ENCODE data around the gene SRRM3.
"Not testable (repeated sequence)": the region's sequence is repeated elsewhere in the genome, so short reads cannot be mapped to it uniquely, and the experiment has no call there.

Gene SRRM3

DNA sequence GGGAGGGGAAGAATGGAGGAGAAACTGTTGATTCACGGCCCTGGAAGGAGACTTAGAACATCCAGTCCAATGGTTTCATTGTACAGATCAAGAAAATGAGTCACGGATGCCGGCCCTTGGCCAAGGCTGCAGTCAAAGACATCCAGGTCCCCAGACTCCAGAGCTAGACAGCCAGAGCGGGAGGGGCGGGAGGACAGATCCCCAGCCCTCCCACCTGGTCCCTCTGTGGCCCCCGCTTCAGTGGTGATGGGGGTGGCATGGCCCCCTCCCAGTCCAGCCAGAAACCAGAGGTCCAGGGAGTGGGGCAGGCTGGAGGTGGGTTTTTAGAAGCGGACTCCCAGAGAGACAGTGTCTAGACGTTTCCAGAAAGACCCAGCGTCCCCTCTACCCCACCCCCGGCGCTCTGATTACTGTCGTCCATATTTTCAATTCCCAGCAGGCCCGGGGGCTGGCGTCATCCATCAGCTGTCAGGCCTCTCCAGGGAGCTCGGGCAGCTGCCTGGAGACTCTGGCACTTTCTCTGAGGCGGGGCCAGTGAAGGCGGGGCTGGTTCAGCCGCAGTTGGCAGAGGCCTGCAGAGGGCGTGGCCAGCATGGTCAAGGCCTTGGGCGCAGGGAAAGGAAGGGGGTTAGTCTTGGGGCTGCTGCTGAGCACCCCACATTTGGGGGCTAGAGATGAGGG lies 92.8 kb downstream of the SRRM3 start:
- no peak for DNase-seq

DNA sequence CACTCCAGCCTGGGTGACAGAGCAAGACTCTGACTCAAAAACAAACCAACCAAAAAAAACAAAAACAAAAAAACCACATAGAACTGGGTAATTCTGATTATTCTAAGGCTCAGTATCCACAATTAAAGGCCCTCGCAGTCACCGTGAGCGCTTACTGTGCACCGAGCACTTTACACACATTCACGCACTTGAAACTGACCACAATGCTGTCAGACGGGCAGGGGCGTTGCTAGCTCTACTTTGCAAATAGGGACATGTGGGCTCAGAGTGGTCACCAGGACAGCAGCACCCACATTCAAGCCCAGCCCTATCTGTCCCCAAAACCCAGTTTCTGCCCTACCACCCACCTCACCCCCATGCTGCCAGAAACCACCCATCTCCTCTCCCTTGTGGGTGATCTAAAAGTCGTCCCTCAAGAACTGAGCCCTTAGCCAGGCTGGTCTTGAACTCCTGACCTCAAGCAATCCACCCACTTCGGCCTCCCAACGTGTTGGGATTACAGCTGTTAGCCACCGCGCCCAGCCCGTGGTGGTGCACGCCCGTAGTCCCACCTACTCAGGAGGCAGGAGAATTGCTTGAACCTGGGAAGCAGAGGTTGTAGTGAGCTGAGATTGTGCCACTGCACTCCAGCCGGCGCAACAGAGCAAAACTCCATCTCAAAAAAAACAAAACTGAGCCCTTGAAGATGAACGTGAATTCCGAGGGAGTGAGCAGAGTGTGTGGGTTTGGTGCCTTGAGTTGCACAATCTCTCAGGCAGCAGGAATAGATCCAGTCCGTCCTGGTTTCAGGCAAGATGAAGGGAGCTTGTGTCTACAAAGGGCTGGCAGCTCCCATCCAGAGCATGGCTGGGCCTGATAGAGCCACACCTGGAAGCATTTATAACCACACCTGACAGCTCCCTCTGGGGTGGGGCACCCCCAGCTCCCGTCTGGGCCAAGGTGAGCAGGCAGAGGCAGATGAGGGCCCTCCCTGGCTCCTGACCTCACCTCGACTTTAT lies 95.3 kb downstream of the SRRM3 start:
- DNase-seq = no peak

DNA sequence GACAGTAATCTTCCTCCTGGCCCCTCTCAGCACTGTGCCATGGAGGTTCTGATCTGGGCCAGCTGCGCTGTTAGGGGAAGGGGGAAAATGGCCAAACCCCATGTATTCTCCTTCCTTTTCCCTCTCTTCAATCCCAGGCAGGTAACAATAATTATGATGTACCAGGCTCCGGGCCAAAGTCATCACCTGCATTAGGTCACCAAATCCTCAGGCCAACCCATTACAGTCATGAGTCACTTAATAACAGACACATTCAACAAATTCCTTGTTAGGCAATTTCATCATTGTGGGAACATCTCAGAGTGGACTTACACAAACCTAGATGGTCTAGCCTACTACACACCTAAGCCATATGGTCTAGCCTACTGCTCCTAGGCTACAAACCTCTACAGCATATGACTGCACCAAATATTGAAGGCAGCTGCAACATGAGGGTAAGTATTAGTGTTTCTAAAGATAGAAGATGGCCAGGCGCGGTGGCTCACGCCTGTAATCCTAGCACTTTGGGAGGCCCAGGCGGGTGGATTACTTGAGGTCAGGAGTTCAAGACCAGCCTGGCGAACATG lies 98.6 kb downstream of the SRRM3 start:
- no peak for DNase-seq

DNA sequence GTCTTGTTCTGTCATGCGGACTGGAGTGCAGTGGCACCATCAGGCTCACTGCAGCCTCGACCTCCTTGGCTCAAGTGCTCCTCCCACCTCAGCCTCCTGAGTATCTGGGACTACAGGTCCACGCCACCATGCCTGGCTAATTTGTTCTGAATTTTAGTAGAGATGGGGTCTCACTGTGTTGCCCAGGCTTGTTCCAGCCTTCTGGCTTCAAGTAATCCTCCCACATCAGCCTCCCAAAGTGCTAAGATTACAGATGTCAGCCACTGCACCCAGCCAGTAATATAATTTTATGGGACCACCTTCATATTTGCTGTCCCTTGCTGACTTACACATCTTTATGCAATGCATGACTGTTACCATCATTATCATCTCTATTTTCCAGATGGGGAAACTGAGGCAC lies 99.3 kb downstream of the SRRM3 start:
- no peak for DNase-seq

DNA sequence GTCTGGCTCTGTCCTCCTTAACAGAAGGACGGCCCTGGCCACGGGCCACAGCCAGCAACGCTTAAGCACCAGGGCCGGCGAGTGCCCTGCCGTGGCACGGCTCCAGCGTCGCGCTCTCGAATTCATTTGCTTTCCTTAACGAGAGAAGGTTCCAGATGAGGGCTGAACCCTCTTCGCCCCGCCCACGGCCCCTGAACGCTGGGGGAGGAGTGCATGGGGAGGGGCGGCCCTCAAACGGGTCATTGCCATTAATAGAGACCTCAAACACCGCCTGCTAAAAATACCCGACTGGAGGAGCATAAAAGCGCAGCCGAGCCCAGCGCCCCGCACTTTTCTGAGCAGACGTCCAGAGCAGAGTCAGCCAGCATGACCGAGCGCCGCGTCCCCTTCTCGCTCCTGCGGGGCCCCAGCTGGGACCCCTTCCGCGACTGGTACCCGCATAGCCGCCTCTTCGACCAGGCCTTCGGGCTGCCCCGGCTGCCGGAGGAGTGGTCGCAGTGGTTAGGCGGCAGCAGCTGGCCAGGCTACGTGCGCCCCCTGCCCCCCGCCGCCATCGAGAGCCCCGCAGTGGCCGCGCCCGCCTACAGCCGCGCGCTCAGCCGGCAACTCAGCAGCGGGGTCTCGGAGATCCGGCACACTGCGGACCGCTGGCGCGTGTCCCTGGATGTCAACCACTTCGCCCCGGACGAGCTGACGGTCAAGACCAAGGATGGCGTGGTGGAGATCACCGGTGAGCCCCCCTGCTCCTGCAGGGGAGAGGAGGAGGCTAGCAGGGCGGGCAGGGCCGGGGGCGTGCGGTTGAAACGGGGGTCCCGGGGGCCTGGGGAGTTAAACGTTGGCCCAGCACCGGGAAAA lies 100.9 kb downstream of the SRRM3 start, which contains the start of gene HSPB1:
HSPB1 (plus strand) TSS at position 327 of the 855 bp plus-strand sequence; CDS start at position 367, 40 bp downstream.
- peak; percentile 54 for DNase-seq

DNA sequence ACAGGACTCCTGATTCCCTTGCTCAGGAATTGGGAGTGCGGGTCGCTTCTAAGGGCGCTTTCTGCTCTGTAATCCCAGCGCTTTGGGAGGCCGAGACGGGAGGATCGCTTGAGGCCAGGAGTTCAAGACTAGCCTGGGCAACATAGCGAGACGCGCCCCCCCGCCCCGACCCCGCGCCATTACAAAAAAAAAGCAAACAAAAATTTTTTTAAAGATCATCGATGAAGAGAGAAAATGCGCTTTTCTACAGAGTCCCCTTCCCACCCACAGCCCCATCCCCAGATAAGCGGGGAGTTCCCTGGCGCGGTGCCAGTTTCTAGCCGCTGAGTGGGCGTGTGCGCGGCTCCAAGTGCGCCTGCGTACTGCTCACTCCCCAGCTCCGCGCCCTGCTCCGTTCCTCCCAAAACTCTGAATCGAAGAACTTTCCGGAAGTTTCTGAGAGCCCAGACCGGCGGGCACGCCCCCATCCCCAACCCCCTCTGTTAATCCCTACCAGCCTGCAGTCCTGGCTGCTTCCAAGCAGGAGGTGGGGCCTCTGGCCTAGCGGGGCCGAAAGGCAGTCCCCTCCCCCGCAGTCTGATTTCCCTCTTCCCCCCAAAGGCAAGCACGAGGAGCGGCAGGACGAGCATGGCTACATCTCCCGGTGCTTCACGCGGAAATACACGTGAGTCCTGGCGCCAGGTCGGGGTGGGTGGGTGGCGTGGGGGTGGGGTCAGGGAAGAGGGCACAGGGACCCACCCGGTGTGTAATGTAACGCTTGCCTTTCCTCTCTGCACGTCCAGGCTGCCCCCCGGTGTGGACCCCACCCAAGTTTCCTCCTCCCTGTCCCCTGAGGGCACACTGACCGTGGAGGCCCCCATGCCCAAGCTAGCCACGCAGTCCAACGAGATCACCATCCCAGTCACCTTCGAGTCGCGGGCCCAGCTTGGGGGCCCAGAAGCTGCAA lies 101.8 kb downstream of the SRRM3 start:
- DNase-seq = peak; percentile 67

DNA sequence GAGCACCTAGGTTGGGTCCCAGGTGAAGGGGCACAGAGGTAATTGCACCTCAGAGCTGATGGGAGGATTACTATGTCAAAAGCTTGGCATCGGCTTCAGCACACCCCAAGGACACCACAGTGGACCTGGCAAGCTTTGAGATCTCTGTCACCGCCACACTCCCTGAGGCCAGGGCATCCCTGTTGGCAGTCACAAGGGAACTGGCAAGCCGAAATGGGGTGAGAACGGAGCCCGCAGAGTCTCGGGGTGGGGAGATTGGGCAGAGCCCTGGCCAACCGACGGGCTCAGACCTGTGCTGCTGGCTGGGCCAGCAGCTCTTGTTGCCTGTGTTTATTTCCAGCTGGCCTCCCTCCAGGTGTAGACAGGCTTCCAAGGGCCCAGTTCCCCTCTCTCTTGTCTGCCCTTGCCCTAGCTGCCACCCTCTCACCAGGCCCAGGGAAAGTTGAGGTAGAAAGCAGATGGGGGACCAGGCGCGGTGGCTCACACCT lies 103.2 kb downstream of the SRRM3 start:
- DNase-seq = no peak

DNA sequence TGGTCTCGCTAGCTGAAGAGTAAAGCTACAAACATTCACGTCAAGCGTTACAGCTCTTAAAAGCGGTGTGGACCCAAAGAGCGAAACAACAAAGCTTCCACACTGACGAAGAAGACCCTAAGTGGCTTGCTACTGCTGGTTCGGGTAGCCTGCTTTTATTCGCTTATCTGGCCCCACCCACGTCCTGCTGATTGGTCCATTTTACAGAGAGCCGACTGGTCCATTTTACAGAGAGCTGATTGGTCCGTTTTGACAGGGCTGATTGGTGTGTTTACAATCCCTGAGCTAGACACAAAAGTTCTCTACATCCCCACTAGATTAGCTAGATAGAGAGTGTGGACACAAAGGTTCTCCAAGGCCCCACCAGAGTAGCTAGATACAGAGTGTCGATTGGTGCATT lies 107.2 kb downstream of the SRRM3 start:
- not testable (repeated sequence) for DNase-seq

DNA sequence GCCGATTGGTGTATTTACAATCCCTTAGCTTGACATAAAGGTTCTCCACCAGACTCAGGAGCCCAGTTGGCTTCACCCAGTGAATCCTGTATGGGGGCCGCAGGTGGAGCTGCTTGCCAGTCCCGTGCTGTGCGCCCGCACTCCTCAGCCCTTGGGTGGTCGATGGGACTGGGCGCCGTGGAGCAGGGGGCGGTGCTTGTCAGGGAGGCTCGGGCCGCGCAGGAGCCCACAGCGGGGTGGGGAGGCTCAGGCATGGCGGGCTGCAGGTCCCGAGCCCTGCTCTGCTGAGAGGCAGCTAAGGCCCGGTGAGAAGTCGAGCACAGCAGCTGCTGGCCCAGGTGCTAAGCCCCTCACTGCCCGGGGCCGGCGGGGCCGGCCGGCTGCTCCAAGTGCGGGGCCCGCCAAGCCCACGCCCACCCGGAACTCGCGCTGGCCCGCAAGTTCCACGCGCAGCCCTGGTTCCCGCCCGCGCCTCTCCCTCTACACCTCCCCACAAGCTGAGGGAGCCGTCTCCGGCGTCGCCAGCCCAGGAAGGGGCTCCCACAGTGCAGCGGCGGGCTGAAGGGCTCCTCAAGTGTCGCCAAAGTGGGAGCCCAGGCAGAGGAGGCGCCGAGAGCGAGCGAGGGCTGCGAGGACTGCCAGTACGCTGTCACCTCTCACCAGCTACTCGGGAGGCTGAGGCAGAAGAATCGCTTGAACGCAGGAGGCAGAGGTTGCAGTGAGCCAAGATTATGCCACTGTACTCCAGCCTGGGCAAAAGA lies 107.8 kb downstream of the SRRM3 start:
- not testable (repeated sequence) for DNase-seq

DNA sequence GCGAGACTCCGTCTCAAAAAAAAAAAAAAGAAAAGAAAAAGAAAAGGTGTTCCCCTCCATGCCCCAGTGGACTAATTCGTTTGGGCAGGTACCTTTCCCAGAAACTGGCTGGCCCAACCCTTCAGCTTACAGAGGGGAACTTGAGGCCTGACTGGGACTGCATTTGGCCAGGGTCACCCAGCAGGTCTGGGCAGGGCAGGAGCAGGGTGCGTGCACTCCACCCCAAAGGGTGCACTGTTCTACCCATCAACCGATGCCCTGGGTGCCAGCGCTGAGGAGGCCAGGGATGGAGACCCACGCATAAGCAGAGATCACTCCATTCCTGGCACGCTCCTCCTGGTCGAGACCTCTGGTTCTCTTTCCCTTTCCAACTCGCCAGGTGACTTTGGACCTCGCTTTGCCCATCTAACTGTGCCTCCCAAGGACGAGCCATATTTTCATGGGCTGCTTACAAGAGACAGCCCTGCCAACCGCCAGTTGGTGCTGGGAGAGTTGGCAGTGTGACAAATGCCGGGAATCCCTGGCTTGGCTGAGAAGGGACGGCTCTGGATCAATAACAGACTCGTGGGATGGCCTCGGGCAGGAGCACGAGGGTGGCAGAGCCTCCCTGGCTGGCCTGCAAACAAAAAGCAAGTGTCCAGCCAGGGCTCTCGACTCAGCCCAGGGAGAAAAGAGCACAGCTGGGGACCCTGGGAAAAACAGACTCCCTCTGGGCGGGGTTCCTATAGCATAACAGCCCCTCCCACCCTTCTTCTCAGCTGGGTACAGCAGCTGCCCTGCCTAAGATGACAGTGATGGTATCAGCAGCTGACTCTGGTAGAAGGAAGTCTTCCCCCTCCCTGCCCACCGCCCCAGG lies 108.6 kb downstream of the SRRM3 start:
- DNase-seq = no peak

DNA sequence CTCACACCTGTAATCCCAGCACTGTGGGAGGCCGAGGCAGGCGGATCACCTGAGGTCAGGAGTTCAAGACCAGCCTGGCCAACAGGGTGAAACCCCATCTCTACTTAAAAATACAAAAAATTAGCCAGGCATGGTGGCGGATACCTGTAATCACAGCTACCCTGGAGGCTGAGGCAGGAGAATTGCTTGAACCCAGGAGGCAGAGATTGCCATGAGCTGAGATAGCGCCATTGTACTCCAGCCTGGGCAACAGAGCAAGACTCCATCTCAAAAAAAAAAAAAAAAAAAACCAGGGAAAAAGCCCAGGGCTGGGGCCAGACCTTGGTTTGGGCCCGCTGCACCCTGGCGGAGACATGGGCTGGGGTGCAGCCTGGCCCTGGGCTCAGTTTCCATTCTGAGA lies 110.1 kb downstream of the SRRM3 start:
- DNase-seq = not testable (repeated sequence)

DNA sequence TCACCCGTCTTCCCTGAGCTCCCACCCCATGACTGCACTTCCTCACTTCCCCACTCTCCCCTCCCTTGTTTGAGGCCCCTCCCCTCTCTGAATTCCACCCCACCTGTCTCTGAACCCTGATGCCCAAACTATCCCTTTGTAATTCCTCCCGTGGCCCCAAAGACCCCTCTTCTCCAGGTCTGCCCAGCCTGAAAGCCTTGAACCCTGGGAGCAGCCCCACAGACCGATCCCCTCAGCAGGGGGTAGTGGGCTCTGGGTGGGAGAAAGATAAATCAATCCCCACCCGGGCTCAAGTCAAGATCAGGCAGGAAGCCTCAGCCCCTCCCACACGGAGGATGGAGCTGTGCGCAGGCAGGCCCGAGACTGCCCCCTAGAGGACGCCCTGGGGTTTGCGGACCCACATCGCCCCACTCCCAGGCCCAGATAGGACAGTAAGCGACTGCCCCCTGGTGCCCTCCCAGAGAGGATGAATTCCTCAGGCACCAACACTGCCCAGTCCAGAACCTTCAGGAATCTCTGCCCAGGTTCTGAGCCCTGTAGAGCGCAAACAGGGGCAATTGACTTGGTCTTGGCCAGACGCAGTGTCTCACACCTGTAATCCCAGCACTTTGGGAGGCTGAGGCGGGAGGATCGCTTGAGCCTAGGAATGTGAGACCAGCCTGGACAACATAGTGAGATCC lies 112.5 kb downstream of the SRRM3 start:
- peak; percentile 98 for DNase-seq

DNA sequence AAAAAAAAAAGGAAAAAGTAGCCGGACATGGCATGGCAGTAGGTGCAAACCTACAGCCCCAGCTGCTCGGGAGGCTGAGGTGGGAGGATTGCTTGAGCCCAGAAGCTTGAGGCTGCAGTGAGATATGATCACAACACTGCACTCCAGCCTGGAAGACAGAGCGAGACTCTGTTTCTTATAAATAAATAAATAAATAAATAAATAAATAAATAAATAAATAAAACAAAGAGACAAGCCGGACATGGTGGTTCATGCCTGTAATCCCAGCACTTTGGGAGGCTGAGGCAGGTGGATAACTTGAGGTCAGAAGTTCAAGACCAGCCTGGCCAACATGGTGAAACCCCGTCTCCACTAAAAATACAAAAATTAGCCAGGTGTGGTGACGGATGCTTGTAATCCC lies 113.0 kb downstream of the SRRM3 start:
- DNase-seq = not testable (repeated sequence)

DNA sequence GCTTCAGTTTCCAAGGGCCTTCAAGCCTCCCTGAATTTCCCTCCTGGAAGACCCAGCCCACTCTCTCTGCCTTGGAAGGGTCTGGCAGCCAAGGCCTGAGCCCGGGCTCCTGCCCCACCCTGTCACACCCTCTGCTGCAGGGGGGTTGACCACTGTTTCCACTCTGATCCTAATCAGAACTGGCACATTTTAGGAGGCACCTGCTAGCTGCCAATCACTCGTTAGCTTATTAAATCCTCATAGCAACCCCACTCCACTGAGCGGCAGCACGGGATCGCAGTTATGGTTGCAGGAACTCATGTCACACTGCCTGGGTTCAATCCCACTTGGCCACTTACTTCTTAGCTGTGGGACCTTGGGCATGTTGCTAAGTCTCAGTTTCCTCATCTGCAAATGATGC lies 113.7 kb downstream of the SRRM3 start:
- DNase-seq = no peak

DNA sequence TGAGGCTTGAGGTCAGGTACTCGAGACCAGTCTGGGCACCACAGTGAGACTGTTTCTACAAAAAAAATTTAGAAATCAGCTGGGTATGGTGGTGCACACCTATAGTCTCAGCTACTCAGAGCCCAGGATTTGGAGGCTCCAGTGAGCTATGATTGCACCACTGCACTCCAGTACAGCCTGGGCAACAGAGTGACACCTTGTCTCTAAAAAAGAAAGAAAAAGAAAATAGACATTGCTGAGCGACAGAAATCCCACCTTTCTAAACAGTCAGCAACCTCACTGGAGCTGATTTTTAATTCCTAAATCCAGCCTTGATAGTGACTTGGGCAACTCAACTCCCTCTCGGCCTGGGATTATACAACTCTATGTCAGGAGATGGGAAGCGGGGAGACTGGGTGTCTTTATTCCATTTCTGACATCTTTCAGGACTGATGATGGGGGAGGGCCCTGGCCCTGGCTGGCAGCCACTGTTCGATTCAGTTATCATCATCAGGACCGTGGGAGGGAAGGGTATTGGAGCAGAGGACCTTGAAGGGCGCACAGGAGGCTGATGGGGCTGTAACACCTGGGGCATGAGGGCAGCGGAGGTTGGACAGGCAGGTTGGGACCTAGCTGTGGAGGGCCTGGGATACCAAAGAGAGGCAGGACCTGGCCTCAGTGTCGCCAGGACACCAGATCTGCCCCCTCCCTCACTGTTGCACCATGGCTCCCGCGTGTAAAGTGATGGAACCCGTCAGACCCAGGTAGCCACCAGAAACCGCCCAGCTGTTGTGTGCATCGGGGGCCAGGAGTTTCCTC lies 115.5 kb downstream of the SRRM3 start:
- no peak for DNase-seq

DNA sequence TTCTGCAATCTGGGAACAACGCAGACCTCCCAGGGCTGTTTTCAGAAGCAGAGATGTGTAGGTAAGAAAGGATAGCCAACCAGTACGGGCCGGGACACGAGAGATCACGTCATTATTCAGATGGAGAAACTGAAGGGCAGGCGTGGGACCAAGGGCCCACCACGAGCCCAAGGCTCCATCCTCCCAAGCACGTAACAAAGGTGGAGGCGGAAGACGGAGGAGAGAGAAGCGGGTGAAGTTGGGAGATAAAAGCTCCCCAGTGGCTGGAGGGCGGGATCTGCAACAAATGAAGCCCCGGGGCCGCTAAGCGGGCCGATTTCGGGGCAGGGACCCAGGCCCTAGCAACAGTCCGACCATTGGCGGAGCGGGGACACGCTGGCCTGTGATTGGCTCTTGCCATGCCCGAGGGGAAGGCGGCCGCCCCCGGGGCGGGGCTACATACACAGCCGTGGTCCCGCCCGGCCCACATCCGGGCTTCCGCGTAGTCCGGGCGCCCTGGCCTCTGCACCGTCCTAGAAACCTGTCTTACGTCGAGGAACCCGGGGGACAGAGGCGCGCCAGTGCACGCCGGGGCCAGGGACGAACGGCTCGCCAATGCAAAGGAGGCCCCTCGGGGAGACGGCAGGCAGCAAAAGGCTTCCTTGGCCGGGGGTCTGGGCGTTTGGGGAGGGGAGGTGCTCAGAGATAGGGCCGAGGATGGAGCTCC lies 116.2 kb downstream of the SRRM3 start:
- DNase-seq = peak; percentile 97
